Measurements from ENCODE around the gene MESP1. TPM values are rescaled to one million over a fixed set of nuclear protein-coding genes. Genes with fewer than 3 reads are reported as not detected.

Gene MESP1
- total RNA-seq, 1 experiment from 2014 or later: 6.4 TPM

DNA sequence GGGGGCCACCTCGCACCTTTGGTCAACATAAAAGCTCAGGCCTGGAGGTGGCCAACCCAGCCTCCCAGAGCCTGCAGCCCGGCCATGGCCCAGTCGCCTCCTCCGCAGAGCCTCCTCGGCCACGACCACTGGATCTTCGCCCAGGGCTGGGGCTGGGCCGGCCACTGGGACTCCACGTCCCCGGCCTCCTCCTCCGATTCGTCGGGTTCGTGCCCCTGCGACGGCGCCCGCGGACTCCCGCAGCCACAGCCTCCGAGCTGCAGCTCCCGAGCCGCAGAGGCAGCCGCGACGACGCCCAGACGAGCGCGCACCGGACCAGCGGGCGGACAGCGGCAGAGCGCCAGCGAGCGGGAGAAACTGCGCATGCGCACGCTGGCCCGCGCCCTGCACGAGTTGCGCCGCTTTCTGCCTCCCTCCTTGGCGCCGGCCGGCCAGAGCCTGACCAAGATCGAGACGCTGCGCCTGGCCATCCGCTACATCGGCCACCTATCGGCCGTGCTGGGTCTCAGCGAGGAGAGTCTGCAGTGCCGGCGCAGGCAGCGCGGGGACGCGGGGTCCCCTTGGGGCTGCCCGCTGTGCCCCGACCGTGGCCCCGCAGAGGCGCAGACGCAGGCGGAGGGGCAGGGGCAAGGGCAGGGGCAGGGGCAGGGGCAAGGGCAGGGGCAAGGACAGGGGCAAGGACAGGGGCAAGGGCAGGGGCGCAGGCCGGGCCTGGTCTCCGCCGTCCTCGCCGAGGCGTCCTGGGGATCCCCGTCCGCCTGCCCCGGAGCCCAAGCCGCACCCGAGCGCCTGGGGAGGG is 25.4 kb upstream of the MESP1 start, which contains the start of gene MESP2:
TSS of gene MESP2 (plus strand) at position 59 of the 799 bp plus-strand sequence. CDS start at position 85, 26 bp downstream.
- in situ Hi-C loops (cut with HindIII; ENCODE audit: low pct_unique_long_range_greater_than_20kb, low sequenced_read_pairs) (no loop called here), intact Hi-C loops (cut with micrococcal nuclease; ENCODE audit: unreplicated experiment) (no loop called here)
- ChIA-PET CTCF (interaction anchor here (1.3 kb wide), 1 partner anchor 15 kb away, joined by 4 read pairs; no protein-coding TSS in a partner anchor), POLR2A (no interaction called here)
- ATAC-seq (peak; percentile 92), DNase-seq (ENCODE audit: low read depth, low spot score) (no peak)
- TF ChIP-seq TCF7L2 (IDR thresholded peaks at IDR 0.05; ENCODE audit: low read depth, low read length) (no peak), POLR2AphosphoS5 (IDR thresholded peaks at IDR 0.05; ENCODE audit: low read depth, low read length) (peak; percentile 55; the same call in 1 of the 2 replicates), SIN3A (IDR thresholded peaks at IDR 0.05; ENCODE audit: borderline replicate concordance, insufficient read depth, low read depth, low read length) (no peak)
- TF ChIP-seq, protein P1, sequence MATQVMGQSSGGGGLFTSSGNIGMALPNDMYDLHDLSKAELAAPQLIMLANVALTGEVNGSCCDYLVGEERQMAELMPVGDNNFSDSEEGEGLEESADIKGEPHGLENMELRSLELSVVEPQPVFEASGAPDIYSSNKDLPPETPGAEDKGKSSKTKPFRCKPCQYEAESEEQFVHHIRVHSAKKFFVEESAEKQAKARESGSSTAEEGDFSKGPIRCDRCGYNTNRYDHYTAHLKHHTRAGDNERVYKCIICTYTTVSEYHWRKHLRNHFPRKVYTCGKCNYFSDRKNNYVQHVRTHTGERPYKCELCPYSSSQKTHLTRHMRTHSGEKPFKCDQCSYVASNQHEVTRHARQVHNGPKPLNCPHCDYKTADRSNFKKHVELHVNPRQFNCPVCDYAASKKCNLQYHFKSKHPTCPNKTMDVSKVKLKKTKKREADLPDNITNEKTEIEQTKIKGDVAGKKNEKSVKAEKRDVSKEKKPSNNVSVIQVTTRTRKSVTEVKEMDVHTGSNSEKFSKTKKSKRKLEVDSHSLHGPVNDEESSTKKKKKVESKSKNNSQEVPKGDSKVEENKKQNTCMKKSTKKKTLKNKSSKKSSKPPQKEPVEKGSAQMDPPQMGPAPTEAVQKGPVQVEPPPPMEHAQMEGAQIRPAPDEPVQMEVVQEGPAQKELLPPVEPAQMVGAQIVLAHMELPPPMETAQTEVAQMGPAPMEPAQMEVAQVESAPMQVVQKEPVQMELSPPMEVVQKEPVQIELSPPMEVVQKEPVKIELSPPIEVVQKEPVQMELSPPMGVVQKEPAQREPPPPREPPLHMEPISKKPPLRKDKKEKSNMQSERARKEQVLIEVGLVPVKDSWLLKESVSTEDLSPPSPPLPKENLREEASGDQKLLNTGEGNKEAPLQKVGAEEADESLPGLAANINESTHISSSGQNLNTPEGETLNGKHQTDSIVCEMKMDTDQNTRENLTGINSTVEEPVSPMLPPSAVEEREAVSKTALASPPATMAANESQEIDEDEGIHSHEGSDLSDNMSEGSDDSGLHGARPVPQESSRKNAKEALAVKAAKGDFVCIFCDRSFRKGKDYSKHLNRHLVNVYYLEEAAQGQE (IDR thresholded peaks at IDR 0.05; ENCODE audit: insufficient read depth in 1 of 2, low read depth in 2 of 2, low read length in 1 of 2): peak in 1 of 2 experiments; percentile 74; a peak in 1 of 4 replicates
- TF ChIP-seq, protein P2, sequence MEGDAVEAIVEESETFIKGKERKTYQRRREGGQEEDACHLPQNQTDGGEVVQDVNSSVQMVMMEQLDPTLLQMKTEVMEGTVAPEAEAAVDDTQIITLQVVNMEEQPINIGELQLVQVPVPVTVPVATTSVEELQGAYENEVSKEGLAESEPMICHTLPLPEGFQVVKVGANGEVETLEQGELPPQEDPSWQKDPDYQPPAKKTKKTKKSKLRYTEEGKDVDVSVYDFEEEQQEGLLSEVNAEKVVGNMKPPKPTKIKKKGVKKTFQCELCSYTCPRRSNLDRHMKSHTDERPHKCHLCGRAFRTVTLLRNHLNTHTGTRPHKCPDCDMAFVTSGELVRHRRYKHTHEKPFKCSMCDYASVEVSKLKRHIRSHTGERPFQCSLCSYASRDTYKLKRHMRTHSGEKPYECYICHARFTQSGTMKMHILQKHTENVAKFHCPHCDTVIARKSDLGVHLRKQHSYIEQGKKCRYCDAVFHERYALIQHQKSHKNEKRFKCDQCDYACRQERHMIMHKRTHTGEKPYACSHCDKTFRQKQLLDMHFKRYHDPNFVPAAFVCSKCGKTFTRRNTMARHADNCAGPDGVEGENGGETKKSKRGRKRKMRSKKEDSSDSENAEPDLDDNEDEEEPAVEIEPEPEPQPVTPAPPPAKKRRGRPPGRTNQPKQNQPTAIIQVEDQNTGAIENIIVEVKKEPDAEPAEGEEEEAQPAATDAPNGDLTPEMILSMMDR (IDR thresholded peaks at IDR 0.05): no peak
- Histone ChIP-seq H3K36me3 (ENCODE audit: control insufficient read depth, insufficient read depth, low read length) (no peaks in the 10 kb centered on the region), H3K9me3 (ENCODE audit: control insufficient read depth, insufficient read depth, low read depth, low read length) (no peaks in the 10 kb centered on the region), H3K4me3 (ENCODE audit: low read depth in 2 of 2, low read length in 2 of 2) (peak within 1 kb of the TSS; percentile 41 to 47), H3K27ac (ENCODE audit: low read length) (peak within 1 kb of the TSS; percentile 74), H3K27me3 (ENCODE audit: control insufficient read depth, insufficient read depth, low read length) (no peaks in the 10 kb centered on the region), H3K4me1 (ENCODE audit: control insufficient read depth, insufficient read depth, low read length) (no peaks in the 10 kb centered on the region; the same call in 1 of the 2 replicates)
- BruUV-seq (replicated peaks): no TSS peak

DNA sequence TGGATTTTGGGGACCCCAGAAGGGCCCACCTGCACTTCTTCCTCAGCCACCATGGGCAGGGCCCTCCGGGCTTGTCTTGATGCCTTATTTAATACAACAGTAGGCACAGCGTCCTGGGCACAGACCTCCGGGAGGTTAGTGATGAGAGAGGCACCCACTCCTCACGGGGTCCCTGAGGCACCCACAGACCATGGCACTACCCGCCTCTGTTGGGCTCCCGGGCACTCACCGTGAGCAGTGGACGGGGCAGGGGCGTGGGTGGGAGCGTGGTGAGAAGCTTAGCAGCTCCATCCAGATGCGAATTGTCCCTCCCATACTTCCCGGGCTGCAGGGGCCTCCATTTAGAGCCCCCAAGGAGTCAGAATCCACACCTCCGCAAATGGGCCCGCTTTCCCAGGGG is 24.8 kb upstream of the MESP1 start:
- BruUV-seq (replicated peaks): no TSS peak
- peak overlapping the region; percentile 41 to 47 for H3K4me3 ChIP-seq (ENCODE audit: low read depth in 2 of 2, low read length in 2 of 2)
- in situ Hi-C loops (cut with HindIII; ENCODE audit: low pct_unique_long_range_greater_than_20kb, low sequenced_read_pairs): no loop called here

More for the DNA sequence above, 24.8 kb upstream of the MESP1 start:
- Histone ChIP-seq H3K27me3 (ENCODE audit: control insufficient read depth, insufficient read depth, low read length) (no peaks in the 10 kb centered on the region), H3K9me3 (ENCODE audit: control insufficient read depth, insufficient read depth, low read depth, low read length) (no peaks in the 10 kb centered on the region), H3K36me3 (ENCODE audit: control insufficient read depth, insufficient read depth, low read length) (no peaks in the 10 kb centered on the region), H3K4me1 (ENCODE audit: control insufficient read depth, insufficient read depth, low read length) (no peaks in the 10 kb centered on the region; the same call in 1 of the 2 replicates), H3K27ac (ENCODE audit: low read length) (peak overlapping the region; percentile 74)
- POLR2A ChIA-PET: no interaction called here
- intact Hi-C loops (cut with micrococcal nuclease; ENCODE audit: unreplicated experiment): no loop called here
- ATAC-seq (no peak), DNase-seq (ENCODE audit: low read depth, low spot score) (no peak)
- TF ChIP-seq SIN3A (IDR thresholded peaks at IDR 0.05; ENCODE audit: borderline replicate concordance, insufficient read depth, low read depth, low read length) (no peak), TCF7L2 (IDR thresholded peaks at IDR 0.05; ENCODE audit: low read depth, low read length) (no peak), POLR2AphosphoS5 (IDR thresholded peaks at IDR 0.05; ENCODE audit: low read depth, low read length) (no peak)
- TF ChIP-seq, protein P2 (IDR thresholded peaks at IDR 0.05): no peak
- TF ChIP-seq, protein P1 (IDR thresholded peaks at IDR 0.05; ENCODE audit: insufficient read depth in 1 of 2, low read depth in 2 of 2, low read length in 1 of 2): no peak
- CTCF ChIA-PET: interaction anchor here (0.8 to 1.3 kb wide), 3 partner anchors 15 to 38 kb away, joined by 3 to 12 read pairs (median 4); no protein-coding TSS in a partner anchor
